SK-N-SH (cell line): ENCODE data around the gene MOB1A. TPM values are rescaled to one million over a fixed set of nuclear protein-coding genes. Genes with fewer than 3 reads are reported as not detected.

Source experiments
- CTCF ChIA-PET: fragments of 300-600, 350-600 bp; formaldehyde crosslinking; extraction: SDS; loops from one replicate; lab custom pipeline; 2021; lab: Yijun Ruan, JAX
- POLR2A ChIA-PET: fragments of 350-600 bp; sonication (Branson Sonifier 250); formaldehyde crosslinking; extraction: SDS; loops from one replicate; lab custom pipeline; 2020; ENCODE audit warnings: antibody characterized with exemption, inconsistent platforms; lab: Yijun Ruan, JAX
- DNase-seq: peaks from one replicate; pipeline ENCODE4 v3.0.0; 2012
- H2AFZ ChIP-seq: fragments of 200-600 bp; sonication (generic); 2 replicates; pipeline ENCODE4 v1.8.1; 2016; ENCODE audit warnings: antibody characterized with exemption, mild to moderate bottlenecking, low read depth
- H3F3A ChIP-seq: fragments of 200-600 bp; sonication (generic); replicated peaks from 2 replicates; pipeline ENCODE3; 2016; ENCODE audit warnings: antibody characterized with exemption, mild to moderate bottlenecking; ENCODE audit not compliant: insufficient read depth
- H3K27ac ChIP-seq, 2 experiments: fragments of 200-500 bp in 1 of 2; fragments of 200-600 bp in 1 of 2; sonication (Bioruptor generic) in 1 of 2; sonication (generic), shearing (Covaris generic) in 1 of 2; 2 replicates each; pipeline versions ENCODE4 v1.5.1 to v1.6.1; 2014 to 2016; ENCODE audit warnings: low read depth in 2 of 2, inconsistent platforms in 1 of 2, low read length in 1 of 2, mild to moderate bottlenecking in 1 of 2, mixed read lengths in 1 of 2
- H3K27me3 ChIP-seq: fragments of 200-600 bp; sonication (generic), shearing (Covaris generic); 2 replicates; pipeline ENCODE4 v1.6.1; 2016; ENCODE audit warnings: mixed run types; ENCODE audit not compliant: insufficient read depth
- H3K36me3 ChIP-seq, 2 experiments: fragments of 200-500 bp in 1 of 2; fragments of 200-600 bp in 1 of 2; sonication (Bioruptor generic) in 1 of 2; sonication (generic) in 1 of 2; replicated peaks in 1 of 2; 2 replicates each; pipeline versions ENCODE3 to v1.5.1; 2014 to 2016; ENCODE audit warnings: low read length in 1 of 2, mild to moderate bottlenecking in 1 of 2; ENCODE audit not compliant: insufficient read depth in 2 of 2, control insufficient read depth in 1 of 2
- H3K4me1 ChIP-seq, 2 experiments: fragments of 200-500 bp in 1 of 2; fragments of 200-600 bp in 1 of 2; sonication (Bioruptor generic) in 1 of 2; sonication (generic), shearing (Covaris generic) in 1 of 2; 2 replicates each; pipeline versions ENCODE4 v1.5.1 to v1.6.1; 2014 to 2016; ENCODE audit warnings: low read depth in 1 of 2, low read length in 1 of 2, mixed run types in 1 of 2; ENCODE audit not compliant: insufficient read depth in 2 of 2, control insufficient read depth in 1 of 2
- H3K4me2 ChIP-seq: fragments of 200-600 bp; sonication (generic), shearing (Covaris generic); 2 replicates; pipeline ENCODE4 v1.6.1; 2017; ENCODE audit warnings: mixed run types
- H3K4me3 ChIP-seq, 2 experiments: fragments of 200-500 bp in 1 of 2; fragments of 200-600 bp in 1 of 2; sonication (Bioruptor generic) in 1 of 2; sonication (generic), shearing (Covaris generic) in 1 of 2; 2 replicates each; pipeline versions ENCODE4 v1.5.1 to v1.8.1; 2014 to 2016; ENCODE audit warnings: low read depth in 2 of 2, inconsistent platforms in 1 of 2, low read length in 1 of 2, mild to moderate bottlenecking in 1 of 2, mixed read lengths in 1 of 2, moderate library complexity in 1 of 2
- H3K79me2 ChIP-seq: fragments of 200-600 bp; sonication (generic); 2 replicates; pipeline ENCODE4 v1.8.1; 2017; ENCODE audit warnings: mild to moderate bottlenecking; ENCODE audit not compliant: insufficient read depth
- H3K9ac ChIP-seq: fragments of 200-600 bp; sonication (generic); 2 replicates; pipeline ENCODE4 v1.6.1; 2017; ENCODE audit warnings: mixed run types
- H3K9me2 ChIP-seq: fragments of 200-600 bp; sonication (generic); 2 replicates; pipeline ENCODE4 v1.6.1; 2017; ENCODE audit warnings: mixed run types
- H3K9me3 ChIP-seq: fragments of 200-600 bp; sonication (generic); 2 replicates; pipeline ENCODE4 v1.6.1; 2017; ENCODE audit warnings: mixed run types, mild to moderate bottlenecking, moderate library complexity
- H4K20me1 ChIP-seq: fragments of 200-600 bp; sonication (generic); 2 replicates; pipeline ENCODE4 v1.6.1; 2017; ENCODE audit warnings: mild to moderate bottlenecking, mixed run types; ENCODE audit not compliant: insufficient read depth
- CHD2 ChIP-seq: fragments of 150-350 bp; IDR thresholded peaks from 2 replicates; pipeline ENCODE4 v1.6.1; 2018; ENCODE audit warnings: low read length; ENCODE audit not compliant: partially characterized antibody
- EP300 ChIP-seq, 2 experiments: IDR thresholded peaks; 2 replicates each; pipeline versions ENCODE4 v1.4.0 to v1.6.1; 2012; ENCODE audit warnings: borderline replicate concordance in 1 of 2, low read depth in 1 of 2, low read length in 1 of 2
- FOXJ3 ChIP-seq: sonication (generic); formaldehyde crosslinking; IDR thresholded peaks from 2 replicates; pipeline ENCODE4 v1.5.1; 2020; ENCODE audit warnings: mild to moderate bottlenecking, missing genetic modification reagents
- FOXM1 ChIP-seq: IDR thresholded peaks from 2 replicates; pipeline ENCODE4 v1.4.0; 2012; ENCODE audit warnings: low read depth, mild to moderate bottlenecking
- JUND ChIP-seq: IDR thresholded peaks from 2 replicates; pipeline ENCODE4 v1.4.0; 2012
- MXI1 ChIP-seq: IDR thresholded peaks from 2 replicates; pipeline ENCODE4 v1.6.1; 2012; ENCODE audit warnings: mild to moderate bottlenecking, low read depth, low read length, improper control_type of control experiment
- NFIC ChIP-seq: IDR thresholded peaks from 2 replicates; pipeline ENCODE4 v1.4.0; 2012; ENCODE audit warnings: borderline replicate concordance
- NRF1 ChIP-seq: IDR thresholded peaks from 2 replicates; pipeline ENCODE4 v1.6.1; 2012; ENCODE audit warnings: low read depth, mild to moderate bottlenecking, low read length
- POLR2AphosphoS5 ChIP-seq: IDR thresholded peaks from 2 replicates; pipeline ENCODE4 v1.6.1; 2012; ENCODE audit warnings: low read depth, low read length
- RAD21 ChIP-seq: IDR thresholded peaks from 2 replicates; pipeline ENCODE4 v1.6.1; 2012; ENCODE audit warnings: mild to moderate bottlenecking, low read length
- RCOR1 ChIP-seq: fragments of 150-350 bp; IDR thresholded peaks from 2 replicates; pipeline ENCODE4 v1.6.1; 2017; ENCODE audit warnings: antibody characterized with exemption, low read length
- RXRA ChIP-seq: IDR thresholded peaks from 2 replicates; pipeline ENCODE4 v1.4.0; 2012; ENCODE audit warnings: low read depth, mild to moderate bottlenecking, borderline replicate concordance
- SIN3A ChIP-seq: IDR thresholded peaks from 2 replicates; pipeline ENCODE4 v1.6.1; 2012; ENCODE audit warnings: low read depth, mild to moderate bottlenecking, low read length, moderate library complexity, borderline replicate concordance
- SMC3 ChIP-seq: IDR thresholded peaks from 2 replicates; pipeline ENCODE4 v1.6.1; 2012; ENCODE audit warnings: low read depth, low read length, improper control_type of control experiment
- TAF1 ChIP-seq: IDR thresholded peaks from 2 replicates; pipeline ENCODE4 v1.6.1; 2012; ENCODE audit warnings: low read depth, mild to moderate bottlenecking, low read length, moderate library complexity, borderline replicate concordance
- TEAD4 ChIP-seq: IDR thresholded peaks from 2 replicates; pipeline ENCODE4 v1.4.0; 2012; ENCODE audit warnings: mild to moderate bottlenecking, borderline replicate concordance; ENCODE audit not compliant: insufficient read depth
- USF1 ChIP-seq: IDR thresholded peaks from 2 replicates; pipeline ENCODE4 v1.4.0; 2012; ENCODE audit warnings: low read depth, borderline replicate concordance
- YY1 ChIP-seq: IDR thresholded peaks from 2 replicates; pipeline ENCODE4 v1.4.0; 2012; ENCODE audit warnings: low read depth, mild to moderate bottlenecking
- ZBTB33 ChIP-seq: IDR thresholded peaks from 2 replicates; pipeline ENCODE4 v1.4.0; 2012; ENCODE audit warnings: low read depth, borderline replicate concordance
- WGBS: methylation state at CpG from one replicate; pipeline ENCODE4 v1.1.6; 2017; ENCODE audit warnings: low lambda C conversion rate; 5-methylcytosine and 5-hydroxymethylcytosine counted together
- polyA plus RNA-seq, 3 experiments: library from polyadenylated mRNA; depleted of rRNA; stranded (reverse); fragments of >200 nt; gene quantifications; 2 replicates each; pipeline ENCODE4 v1.2.3, GENCODE V29; 2012
- TF ChIP-seq, protein P1 (sequence below): IDR thresholded peaks from 2 replicates; pipeline ENCODE4 v1.4.0; 2012; ENCODE audit warnings: low read depth
- TF ChIP-seq, protein P2 (sequence below): fragments of 200-600 bp; sonication (generic); IDR thresholded peaks from 2 replicates; pipeline ENCODE4 v1.6.1; 2017; ENCODE audit warnings: antibody characterized with exemption, mild to moderate bottlenecking, moderate library complexity

MOB1A gene
- polyA plus RNA-seq, 1 of the 3 experiments (the other 2 are of a cell fraction), result 15.3 TPM

DNA sequence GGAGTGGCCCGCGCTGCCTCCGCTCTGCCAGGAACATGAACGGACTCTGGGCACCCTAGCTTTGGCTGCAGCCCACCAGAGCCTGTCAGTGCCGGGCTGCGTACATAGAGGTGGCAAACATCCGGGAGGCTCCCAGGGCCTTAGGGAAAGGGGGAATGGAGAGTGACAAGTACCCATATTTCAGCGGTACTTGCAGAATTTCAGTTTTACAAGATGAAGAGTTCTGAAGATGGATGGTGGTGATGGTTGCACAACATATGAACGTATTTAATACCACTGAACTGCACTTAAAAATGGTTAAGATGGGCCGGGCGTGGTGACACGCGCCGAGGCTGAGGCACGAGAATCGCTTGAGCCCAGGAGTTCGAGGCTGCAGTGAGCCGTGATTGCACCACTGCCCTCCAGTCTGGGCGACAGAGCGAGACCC is 20.6 kb upstream of the MOB1A start (continued):
- TF ChIP-seq NRF1 (no peak), FOXJ3 (CRISPR knock-in tag) (no peak), USF1 (no peak), SMC3 (no peak), NFIC (no peak), EP300 (IDR thresholded peaks at IDR 0.05; ENCODE audit: borderline replicate concordance in 1 of 2, low read depth in 1 of 2, low read length in 1 of 2) (no peak), MXI1 (no peak), ZBTB33 (no peak)
- TF ChIP-seq, protein P1, sequence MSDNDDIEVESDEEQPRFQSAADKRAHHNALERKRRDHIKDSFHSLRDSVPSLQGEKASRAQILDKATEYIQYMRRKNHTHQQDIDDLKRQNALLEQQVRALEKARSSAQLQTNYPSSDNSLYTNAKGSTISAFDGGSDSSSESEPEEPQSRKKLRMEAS, result no peak

GRCh38 chr2:74198461-74199274 is 20.0 kb upstream of the MOB1A start, which contains the start of gene MTHFD2:
TSS of gene MTHFD2 (plus strand) at chr2:74198615. CDS start at chr2:74198642, 27 bp downstream.
- Histone ChIP-seq H3K9me3 (no peaks in the 10 kb centered on the region), H3K4me2 (peak within 1 kb of the TSS; percentile 99), H2AFZ (peak within 1 kb of the TSS; percentile 80), H3K79me2 (peaks cover 46% of the 10 kb centered on the region), H3K4me3 (peak within 1 kb of the TSS; percentile 64 to 82), H3K4me1 (peaks cover 5 to 18% of the 10 kb centered on the region in 2 experiments; a peak in 3 of 4 replicates), H3K27ac (peak within 1 kb of the TSS; percentile 86 to 97), H3K27me3 (no peaks in the 10 kb centered on the region), H4K20me1 (peaks cover 45% of the 10 kb centered on the region), H3F3A (peaks cover 4% of the 10 kb centered on the region), H3K9me2 (no peaks in the 10 kb centered on the region), H3K9ac (peak within 1 kb of the TSS; percentile 99), H3K36me3 (peaks cover 0 to 12% of the 10 kb centered on the region in 2 experiments)
- ChIA-PET POLR2A (interaction anchor here (1.0 to 2.8 kb wide), 11 partner anchors 9 to 370 kb away, joined by 3 to 24 read pairs (median 5); partner anchors contain the start of genes MOB1A and STAMBP), CTCF (interaction anchor here (0.6 to 2.3 kb wide), 21 partner anchors 9 to 376 kb away, joined by 3 to 9 read pairs (median 3); partner anchors contain the start of genes BOLA3, MOB1A and STAMBP)
- 2% methylated on average over 23 of the region's 96 CpGs for WGBS
- peak; percentile 95 for DNase-seq
- TF ChIP-seq, protein P2, sequence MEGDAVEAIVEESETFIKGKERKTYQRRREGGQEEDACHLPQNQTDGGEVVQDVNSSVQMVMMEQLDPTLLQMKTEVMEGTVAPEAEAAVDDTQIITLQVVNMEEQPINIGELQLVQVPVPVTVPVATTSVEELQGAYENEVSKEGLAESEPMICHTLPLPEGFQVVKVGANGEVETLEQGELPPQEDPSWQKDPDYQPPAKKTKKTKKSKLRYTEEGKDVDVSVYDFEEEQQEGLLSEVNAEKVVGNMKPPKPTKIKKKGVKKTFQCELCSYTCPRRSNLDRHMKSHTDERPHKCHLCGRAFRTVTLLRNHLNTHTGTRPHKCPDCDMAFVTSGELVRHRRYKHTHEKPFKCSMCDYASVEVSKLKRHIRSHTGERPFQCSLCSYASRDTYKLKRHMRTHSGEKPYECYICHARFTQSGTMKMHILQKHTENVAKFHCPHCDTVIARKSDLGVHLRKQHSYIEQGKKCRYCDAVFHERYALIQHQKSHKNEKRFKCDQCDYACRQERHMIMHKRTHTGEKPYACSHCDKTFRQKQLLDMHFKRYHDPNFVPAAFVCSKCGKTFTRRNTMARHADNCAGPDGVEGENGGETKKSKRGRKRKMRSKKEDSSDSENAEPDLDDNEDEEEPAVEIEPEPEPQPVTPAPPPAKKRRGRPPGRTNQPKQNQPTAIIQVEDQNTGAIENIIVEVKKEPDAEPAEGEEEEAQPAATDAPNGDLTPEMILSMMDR, result peak; percentile 73
- no peak for TF ChIP-seq RXRA
- TF ChIP-seq RCOR1, result peak; percentile 37; the same call in 1 of the 2 replicates
- no peak for TF ChIP-seq JUND
- peak; percentile 77; the same call in 1 of the 2 replicates for TF ChIP-seq SIN3A
- no peak for TF ChIP-seq FOXM1
- TF ChIP-seq NFIC, result 0 out of 2 replicates have a peak, but pooled peaks have one; percentile 12
- TF ChIP-seq EP300 (IDR thresholded peaks at IDR 0.05; ENCODE audit: borderline replicate concordance in 1 of 2, low read depth in 1 of 2, low read length in 1 of 2), result peak in 1 of 2 experiments; percentile 18; a peak in 1 of 4 replicates
- TF ChIP-seq SMC3, result no peak; the same call in 1 of the 2 replicates
- TF ChIP-seq ZBTB33, result 0 out of 2 replicates have a peak, but pooled peaks have one; percentile 35
- TF ChIP-seq MXI1, result peak; percentile 93
- TF ChIP-seq YY1, result peak; percentile 62
- TF ChIP-seq CHD2, result peak; percentile 81
- peak; percentile 41 for TF ChIP-seq NRF1
- TF ChIP-seq TAF1, result peak; percentile 92
- no peak for TF ChIP-seq TEAD4
- peak; percentile 99 for TF ChIP-seq POLR2AphosphoS5
- TF ChIP-seq RAD21, result peak; percentile 49
